Activated CD4-positive, CD25-positive, alpha-beta regulatory T cell treated with anti-CD3 and anti-CD28 coated beads, Interleukin-2, amount 50 U/mL, for 24 hours (primary cell): Measurements from ENCODE around the gene CHRNA1.

Experiments used
- ATAC-seq, 2 donors: fragments of 150-1000 bp; cut with Tn5 transposase; one replicate each; pipeline ENCODE4 v1.10.0; 2021; ENCODE audit warnings: mild to moderate bottlenecking in 1 of 2, moderate library complexity in 1 of 2

Gene CHRNA1

DNA sequence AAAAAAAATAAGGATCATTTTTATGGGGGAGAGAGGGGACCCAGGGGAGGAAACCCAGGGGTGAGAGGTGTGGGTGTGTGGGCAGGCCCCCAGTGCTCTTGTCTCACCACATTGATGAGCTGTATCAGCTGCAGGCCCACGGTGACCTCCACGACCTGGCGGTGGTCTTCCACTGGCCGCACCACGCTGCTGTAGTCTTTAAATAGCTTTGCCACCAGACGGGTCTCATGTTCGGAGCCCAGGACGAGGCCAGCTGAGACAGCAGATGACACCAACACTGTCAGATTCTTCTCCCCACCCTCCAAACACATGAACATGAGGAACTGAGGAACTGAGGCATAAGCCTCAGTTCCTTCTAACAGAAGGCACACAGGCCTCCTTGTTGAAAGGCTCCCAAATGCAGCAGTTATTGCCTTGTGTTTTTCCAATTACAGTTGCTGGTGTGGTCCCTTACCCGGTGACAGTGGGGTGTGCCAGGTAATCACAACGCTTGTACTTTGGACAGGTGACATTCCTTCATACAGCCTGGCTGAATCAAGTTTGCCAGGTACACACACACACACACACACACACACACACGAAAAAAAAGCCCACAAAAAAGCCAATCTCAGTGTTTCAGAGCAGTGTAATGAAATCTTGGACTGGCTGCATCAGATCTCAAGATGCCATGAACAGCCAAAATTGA lies 4.7 kb downstream of the CHRNA1 start:
- no peak for ATAC-seq

DNA sequence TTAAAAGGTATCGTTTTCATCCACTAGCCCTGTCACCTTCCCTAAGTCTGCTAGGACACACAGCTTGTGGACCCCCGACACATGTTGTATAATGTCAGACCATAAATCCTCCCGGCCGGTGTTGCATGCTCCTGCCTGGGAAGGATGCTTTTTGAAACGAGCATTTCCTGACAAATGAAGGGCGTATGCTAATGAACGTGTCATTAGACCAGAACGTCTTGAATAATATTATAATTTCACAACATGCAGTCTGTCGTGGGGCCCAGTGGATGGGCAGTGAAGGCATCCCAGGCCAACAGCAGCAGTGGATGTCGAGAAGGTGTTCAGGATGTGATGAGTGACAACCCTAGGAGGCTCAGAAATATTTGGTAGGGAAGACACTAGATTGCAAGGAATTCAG lies 7.5 kb downstream of the CHRNA1 start:
- ATAC-seq: no peak

DNA sequence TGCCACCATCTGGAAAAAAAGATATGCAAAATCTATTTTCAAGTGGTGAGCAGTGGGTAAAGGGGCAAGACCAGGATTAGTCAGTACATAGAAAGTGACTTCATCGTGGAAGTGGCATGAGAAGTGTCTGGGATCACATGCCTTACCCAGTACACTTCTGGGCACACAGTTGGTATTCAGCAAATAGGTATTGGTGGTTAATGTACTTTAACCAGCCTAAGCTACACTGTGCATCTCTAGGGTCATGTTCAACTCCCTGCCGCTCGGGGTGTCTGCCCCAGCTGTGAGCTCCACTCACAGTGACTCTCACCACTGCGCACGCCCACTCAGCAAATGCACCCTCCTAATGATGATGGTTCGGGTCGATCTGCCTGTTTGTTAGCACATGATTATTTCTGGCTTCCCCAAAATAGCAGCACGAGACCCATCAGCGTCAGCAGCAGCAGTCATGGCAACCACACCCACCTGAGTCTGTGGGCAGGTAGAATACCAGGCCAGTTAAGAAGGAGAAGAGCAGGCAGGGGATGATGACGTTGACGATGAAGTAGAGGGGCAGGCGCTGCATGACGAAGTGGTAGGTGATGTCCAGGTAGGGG lies 11.1 kb downstream of the CHRNA1 start:
- peak; percentile 10 to 22 for ATAC-seq

DNA sequence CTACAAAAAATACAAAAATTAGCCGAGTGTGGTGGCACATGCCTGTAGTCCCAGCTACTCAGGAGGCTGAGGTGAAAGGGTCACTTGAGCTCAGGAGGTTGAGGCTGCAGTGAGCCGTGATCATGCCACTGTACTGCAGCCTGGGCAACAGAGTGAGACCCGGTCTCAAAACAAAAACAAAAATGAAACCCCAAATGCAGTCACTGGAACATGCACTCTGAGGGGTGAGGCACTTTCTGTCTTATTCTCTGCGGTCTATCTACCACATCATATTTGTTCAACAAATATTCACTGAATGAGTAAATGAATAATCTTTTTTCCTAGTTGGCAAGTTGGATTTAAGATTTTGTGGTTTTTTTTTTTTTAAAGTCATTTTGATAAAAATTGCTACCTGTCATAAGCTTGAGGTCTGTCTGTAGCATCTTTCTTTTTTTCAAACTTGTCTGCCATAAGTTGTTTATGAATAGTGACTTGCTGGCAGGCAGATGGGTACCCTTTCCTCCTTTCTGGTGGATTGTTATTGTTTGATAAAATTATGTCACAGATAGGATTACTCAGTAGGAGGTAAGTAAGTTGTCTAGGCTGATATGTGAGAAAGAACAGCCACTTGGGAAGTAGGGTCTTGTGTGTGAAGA lies 11.8 kb downstream of the CHRNA1 start:
- ATAC-seq: peak; percentile 78 to 82

DNA sequence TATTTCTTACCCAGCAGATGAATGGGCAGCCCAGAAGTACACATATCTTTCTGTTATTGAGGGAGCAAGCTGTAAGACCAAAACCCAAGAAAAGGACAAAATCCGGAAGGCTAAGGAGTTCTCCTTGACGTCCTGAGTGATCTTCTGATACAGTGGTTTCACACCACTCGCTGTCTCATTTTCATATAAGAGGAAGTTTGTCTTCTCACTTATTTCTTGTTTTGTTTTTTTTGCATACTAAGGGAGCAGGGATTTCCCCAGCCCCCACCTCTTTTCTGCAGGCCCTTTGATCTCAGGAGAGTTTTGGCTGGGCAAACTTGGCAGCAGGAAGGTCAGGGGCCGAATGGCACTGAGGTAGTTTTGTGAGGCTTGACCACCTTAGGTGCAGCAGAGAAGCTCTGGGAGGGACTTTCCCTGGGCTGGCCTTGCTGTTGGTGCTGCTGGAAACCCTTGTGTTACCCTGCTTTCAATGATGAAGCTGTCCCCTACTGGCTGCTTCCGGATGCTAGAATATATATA lies 13.3 kb downstream of the CHRNA1 start:
- ATAC-seq: no peak

DNA sequence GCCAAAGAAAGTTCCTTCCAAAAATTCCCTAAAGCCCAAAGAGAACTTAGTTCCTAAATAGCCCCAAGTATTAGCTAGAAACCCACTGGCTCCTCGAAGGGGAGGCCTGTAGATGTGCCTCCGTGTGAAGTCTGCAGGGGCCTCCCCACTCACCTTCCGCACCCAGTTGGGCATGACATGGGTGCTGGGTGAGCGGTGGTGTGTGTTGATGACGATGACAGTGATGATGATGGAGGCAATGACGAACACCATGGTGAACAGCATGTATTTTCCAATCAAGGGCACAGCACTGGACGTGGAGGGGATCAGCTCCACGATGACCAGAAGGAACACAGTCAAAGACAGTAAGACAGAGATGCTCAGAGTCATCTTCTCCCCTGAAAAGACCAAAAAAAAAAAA lies 14.5 kb downstream of the CHRNA1 start:
- no peak for ATAC-seq

DNA sequence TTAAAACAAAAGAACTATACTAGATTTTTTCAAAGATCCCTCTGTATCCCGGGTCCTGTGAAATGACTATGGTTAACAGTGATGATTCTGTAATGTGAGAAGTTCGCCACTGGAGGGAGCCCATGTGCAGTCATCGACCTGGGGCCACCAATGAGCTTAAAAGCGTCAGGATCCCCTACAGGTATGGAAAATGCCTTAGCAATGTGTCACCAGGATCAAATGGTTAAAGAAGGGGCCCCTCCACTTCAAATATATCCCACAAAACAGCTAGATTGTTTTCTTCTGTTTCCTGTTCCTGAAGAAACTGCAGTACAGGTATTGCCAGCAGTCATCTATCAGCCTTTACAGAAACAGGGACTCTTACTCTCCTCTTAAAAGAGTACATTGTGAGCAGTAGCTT lies 15.3 kb downstream of the CHRNA1 start:
- peak; percentile 30 to 42 for ATAC-seq

DNA sequence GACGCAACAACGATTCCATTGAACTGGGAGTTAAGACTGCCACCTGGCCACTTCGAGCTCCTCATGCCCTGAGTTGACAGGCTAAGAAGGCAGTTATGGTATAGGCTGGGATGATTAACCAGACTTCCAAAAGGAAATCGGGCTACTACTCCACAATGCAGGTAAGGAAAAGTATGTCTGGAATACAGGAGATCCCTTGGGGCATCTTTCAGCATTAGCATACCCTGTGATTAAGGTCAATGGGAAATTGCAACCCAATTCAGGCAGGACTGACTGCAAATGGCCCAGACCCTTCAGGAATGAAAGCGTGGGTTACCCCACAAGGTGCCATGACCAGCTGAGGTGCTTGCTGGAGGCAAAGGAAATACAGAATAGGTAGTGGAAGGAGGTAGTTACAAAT lies 19.1 kb downstream of the CHRNA1 start:
- ATAC-seq: no peak

DNA sequence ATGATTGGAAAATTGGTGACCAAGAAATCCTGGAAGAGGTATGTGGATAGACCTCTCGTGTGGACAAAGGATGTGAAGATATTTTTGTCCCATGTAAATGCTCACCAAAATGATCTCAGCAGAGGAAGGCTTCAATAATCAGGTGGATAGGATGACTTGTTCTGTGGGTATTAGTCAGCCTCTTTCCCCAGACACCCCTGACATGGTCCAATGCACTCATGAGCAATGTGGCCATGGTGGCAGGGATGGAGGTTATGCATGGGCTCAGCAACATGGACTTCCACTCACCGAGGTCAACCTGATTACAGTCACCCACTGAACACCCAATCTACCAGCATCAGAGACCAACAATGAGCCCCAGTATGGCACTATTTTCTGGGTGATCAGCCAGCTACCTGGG lies 20.2 kb downstream of the CHRNA1 start:
- ATAC-seq: peak in 1 of 2 donors; percentile 23

DNA sequence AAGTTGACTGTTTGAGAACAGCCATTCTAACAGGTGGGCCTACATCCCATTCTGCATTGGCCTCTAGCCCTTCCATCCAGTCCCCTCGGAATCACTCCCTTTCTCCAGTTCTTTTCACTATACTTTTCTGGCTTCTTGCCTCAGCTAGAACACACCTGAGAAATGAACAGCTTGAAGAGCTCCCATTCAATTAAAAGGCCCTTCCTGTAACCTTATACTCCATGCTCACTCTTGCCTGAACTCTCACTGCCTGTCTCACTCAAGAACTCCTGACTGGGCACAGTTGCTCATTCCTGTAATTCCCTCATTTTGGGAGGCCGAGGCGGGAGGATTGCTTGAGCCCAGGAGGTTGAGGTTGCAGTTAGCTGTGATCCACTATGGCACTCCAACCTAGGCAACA lies 23.6 kb downstream of the CHRNA1 start:
- ATAC-seq: no peak

DNA sequence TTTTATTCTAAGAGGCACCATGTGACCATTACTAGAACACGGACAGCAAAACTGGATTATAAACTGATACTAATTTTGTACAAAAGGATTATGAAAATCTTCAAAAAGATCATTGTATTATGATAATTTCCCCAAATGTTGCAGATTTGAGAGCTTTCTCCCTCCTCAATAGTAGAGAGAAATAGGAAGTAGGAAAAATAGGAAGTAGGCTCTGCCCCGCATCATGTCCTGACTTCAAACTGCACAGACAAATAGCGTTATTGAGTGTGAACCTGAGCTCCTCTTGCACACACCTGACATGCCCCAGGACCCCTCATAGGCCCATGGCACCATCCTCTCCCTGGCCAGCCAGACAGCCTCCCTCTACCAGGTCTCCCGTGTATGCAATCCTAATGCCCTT lies 25.4 kb downstream of the CHRNA1 start:
- no peak for ATAC-seq

DNA sequence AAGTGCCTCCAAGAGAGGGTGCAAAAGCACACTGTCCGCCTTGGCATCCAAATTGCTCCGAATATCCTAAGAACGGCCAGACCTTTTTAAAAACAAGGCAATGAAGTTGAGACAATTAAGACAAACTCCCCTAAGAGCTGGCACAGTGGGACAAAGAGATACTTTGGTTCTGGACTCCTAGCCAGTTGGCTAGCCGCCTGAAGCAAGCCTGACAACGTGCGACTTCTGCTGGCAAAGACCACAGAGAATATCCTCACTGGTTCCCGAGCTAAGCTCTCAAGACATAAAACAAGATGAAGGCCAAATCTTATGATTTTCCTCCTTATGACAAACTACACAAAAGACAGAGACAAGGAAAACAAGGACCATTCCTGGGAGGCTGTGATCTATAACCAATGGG lies 32.7 kb downstream of the CHRNA1 start:
- no peak for ATAC-seq

DNA sequence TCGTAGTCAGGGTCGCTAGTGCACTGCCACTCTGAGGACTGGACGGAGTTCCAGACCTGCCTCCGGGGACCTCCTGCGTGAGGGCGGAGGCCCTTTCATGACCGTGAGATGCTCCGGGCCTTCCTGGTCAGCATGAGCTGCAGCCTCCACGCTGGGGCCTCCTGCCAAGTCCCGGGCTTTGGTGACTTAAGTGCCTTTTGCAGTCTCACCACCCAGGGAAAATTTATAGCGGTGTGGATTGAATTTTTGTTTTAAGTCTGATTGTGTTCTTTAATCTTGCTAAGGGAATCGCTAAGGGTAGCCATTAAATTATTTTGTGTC lies 33.6 kb downstream of the CHRNA1 start:
- no peak for ATAC-seq

DNA sequence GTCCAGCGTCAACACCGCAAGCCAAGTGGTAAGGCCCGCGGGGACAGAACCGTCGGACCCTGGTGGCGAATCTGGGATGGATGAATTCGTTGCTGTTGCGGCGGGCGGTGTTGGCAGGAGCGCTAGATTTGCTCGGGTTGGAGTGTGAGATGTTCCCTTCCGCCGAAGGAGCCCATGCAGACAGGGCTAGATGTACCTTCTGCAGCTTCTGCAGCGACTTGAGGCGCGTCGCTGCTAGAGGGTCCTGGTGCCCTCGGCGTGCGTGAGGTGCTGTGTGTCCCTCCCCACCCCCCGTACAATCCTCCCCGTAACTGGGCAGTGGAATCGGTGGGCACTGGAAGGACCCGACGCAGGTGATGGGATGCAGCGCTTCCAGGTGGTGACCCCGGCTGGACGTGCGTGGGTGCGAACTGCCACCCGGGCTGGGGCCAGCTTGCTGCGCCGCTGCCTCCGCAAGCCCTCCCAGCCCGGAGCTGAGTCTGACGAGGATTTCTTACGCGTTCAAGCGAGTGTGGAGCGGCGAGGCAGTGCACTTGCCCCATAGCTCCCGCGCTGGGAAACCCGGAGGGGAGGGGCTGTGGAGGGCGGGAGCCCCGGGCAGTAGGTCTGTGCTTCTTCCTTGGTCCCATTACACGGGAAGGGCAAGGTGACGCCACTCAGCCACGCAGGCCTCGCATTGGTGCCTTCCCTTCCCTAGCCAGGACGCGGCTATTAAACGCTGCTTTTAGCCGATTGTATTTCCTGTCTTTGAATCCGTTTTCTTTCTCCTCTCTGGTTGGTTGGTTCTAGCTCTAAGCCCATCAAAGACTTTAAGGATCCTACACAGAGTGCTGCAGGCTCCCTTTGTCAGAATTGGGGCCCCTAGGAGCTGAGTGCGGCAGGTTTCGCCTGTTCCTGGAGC lies 34.2 kb downstream of the CHRNA1 start:
- peak; percentile 69 to 72 for ATAC-seq

DNA sequence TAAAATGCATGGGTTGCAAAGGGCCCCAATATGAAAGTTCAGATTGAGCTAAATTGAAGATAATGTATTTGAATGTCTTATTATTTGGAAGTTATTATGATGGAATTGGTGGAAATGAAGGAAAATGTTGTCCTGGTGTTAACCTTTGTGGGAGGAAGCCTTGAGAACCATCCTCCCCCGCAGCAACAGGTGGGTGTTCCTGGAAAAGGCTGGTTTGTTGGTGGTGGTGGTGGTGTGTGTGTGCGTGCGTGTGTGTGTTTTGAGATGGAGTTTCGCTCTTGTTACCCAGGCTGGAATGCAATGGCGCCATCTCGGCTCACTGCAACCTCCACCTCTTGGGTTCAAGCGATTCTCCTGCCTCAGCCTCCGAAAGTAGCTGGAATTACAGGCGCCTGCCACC lies 36.2 kb downstream of the CHRNA1 start:
- no peak for ATAC-seq

DNA sequence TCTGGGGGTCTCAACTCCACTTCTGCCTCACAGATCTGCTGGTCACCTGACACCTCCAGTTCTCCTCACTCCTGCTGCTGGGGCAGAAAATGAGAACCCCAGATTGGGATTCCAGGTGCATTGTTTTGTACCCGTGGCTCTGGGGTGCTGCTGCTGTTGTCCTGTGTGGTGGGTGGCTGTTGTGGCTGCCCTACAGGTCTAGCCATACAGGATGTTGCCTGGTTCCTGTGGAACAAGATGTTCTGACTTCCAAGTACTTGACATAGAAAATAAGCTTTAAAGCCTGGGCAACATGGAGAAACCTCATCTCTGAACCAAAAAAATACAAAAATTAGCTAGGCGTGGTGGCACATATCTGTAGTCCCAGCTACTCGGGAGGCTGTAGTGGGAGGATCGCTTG lies 38.1 kb downstream of the CHRNA1 start:
- ATAC-seq: no peak

DNA sequence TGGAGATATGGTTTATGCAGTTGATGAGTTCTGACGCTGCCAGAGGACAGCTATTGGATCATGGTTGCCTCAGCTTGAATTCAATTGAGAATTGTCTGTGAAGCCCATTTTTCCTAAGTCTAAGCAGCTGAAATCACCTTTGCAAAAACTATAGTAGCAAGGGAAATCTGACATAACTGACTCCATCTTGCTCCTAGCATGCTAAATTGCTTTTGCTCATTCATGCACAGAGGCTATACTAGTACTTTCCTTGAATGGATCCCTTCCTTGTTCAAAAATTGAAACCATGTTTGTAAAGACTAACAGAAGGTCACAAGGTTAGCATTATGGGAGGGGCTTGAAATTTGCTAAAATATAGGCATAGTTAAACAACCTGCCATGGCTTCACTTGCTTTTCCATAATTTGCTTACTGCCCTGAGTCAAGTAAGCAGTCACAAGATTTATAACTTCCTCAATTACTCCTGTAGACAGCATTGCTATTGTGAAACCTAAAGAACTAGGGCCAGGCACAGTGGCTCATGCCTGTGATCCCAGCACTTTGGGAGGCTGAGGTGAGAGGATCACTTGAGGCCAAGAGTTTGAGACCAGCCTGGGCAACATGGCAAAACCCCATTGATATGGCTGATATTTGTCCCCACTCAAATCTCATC lies 41.2 kb downstream of the CHRNA1 start:
- ATAC-seq: no peak

DNA sequence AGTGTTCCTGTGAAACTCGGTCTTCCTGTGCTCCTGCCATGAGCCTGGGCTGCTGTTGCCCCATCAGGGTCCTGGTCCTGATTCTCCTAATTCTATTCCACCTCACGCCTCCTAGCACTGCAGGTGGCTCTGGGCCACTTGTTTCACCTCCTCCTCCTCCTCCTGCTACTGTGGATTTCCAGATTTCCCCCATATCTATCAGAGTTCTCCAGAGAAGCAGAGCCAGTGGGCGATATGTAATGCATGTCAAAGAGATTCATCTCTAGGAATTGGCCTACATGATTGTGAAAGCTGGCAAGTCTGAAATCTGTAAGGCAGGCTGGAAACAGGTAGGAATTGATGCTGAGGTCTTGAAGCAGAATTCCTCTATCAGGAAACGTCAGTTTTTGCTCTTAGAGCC lies 45.3 kb downstream of the CHRNA1 start:
- no peak for ATAC-seq

DNA sequence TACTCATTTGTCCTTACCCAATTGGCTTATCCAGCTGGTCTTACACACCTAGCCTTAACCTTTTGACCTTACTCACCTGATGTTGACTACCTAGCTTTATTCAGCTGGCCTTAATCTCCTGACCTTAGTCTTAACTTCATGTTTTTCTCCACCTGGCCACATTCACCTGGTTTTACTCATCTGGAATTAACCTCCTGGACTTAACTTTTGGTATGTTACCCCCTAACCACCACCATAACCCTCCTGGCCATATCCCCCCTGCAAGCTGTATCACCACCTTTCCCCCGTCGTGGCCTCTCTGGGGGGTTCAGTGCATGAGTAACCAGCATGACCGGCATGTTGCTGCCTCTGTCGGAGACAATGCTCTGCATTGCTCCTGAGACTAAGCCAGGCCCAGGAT lies 45.7 kb downstream of the CHRNA1 start:
- no peak for ATAC-seq

DNA sequence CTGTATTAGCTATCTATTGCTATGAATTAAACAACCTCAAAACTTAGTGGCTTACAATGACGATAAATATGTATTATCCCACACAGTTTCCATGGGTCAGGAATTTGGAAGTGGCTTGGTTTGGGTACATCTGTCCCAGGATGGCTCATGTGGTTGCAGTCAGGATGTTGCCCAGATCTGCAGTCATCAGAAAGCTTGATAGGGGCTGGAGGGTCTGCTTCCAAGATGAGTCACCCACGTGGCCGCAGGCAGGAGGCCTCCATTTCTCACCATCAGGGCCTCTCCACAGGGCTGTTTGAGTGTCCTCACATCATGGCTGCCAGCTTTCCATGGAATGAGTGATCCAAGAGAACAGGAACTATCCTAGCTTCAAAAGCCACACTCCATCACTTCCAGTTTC lies 46.4 kb downstream of the CHRNA1 start:
- no peak for ATAC-seq

DNA sequence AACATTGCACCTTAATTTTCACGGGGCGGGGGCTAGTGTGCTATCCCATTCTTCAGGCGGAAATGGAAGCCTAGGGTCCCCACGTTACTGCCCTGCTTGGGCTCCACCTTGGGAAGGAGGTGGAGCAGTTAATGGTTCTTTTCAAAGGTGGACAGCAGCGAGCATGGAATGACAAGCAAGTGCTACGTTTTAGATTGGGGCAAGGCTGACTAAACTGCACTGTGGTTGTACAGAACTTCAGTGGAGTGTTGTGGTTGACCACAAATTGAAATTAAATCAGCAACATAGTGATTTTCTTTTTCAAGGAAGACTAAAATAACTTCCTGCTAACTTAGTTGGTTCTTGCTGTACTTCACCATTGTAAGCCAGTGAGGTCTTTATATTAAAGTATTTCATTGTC lies 47.0 kb downstream of the CHRNA1 start:
- ATAC-seq: peak; percentile 69 to 85

DNA sequence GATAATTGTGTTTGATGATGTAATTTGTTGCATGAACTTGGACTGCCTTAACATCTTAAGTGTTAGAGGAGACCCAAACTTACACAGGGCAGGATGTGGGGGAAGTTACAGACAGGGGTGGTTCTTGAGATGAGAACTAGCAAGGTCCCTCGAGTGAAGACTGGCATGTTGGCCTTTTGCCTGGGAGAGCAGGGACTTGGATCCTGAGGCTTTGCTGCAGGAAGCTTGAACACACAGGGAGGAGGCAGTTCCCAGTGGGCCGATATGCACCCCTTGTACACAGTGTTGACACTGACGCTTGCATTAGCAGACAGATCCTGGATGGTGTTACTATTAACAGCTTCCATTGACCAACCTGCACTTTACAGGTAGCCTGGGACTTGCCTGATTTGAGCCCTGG lies 47.5 kb downstream of the CHRNA1 start:
- no peak for ATAC-seq

DNA sequence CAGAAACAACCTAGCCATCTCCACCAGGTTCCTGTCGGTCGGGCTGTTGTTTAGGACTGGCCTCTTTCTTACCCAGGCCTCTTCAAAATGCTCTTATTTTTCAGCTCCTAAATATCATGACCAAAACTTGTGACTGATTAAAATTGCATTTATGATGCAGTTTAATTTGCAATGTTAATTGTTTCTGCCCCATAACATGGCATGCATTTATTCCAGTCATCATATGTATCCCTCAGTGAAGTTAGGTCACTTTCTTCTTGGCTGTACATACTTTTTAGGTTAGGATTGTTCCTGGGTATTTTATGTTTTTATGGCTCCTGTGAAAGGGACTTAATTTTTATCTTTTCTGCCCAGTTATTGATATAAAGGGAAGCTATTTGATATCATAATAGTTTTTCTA lies 50.6 kb downstream of the CHRNA1 start:
- ATAC-seq: no peak
